ENCODE data around the gene EFTUD2.

The EFTUD2 gene

GRCh38 chr17:44905006-44906000 lies 6.1 kb upstream of the EFTUD2 start:
- H3K14ac ChIP-seq (ENCODE audit: low read length) = no peak overlapping the region
- no peak overlapping the region for H3K4me2 ChIP-seq (ENCODE audit: low read length)
- H3K27ac ChIP-seq (ENCODE audit: low read depth, low read length) = no peak overlapping the region
- H2BK12ac ChIP-seq (ENCODE audit: low read length) = no peak overlapping the region
- no peaks in the 10 kb centered on the region for H3K27me3 ChIP-seq (ENCODE audit: insufficient read depth, low read length)
- H3K9ac ChIP-seq (ENCODE audit: low read length) = no peak overlapping the region
- H3K36me3 ChIP-seq (ENCODE audit: control insufficient read depth in 1 of 2, insufficient read depth in 2 of 2, low read length in 2 of 2) = no peaks in the 10 kb centered on the region
- no peak overlapping the region for H3K23ac ChIP-seq (ENCODE audit: low read length)
- H3K9me3 ChIP-seq (ENCODE audit: insufficient read depth, low read depth, low read length) = no peaks in the 10 kb centered on the region
- no peak overlapping the region for H4K12ac ChIP-seq (ENCODE audit: low read depth, low read length)
- no peaks in the 10 kb centered on the region for H3K79me1 ChIP-seq (ENCODE audit: low read length)
- no peak overlapping the region for H4K8ac ChIP-seq (ENCODE audit: low read depth, low read length)
- no peaks in the 10 kb centered on the region for H3K79me2 ChIP-seq (ENCODE audit: control insufficient read depth, insufficient read depth, low read length, poor library complexity)
- H3K4me3 ChIP-seq (ENCODE audit: low read depth, low read length) = no peak overlapping the region
- no peak overlapping the region for H2BK120ac ChIP-seq (ENCODE audit: insufficient read depth, low read length, poor library complexity)
- H2BK5ac ChIP-seq (ENCODE audit: low read depth, low read length, poor library complexity) = no peak overlapping the region
- H4K91ac ChIP-seq (ENCODE audit: low read depth, low read length) = no peak overlapping the region
- peaks cover 0 to 5% of the 10 kb centered on the region in 2 experiments for H3K4me1 ChIP-seq (ENCODE audit: control insufficient read depth in 1 of 2, insufficient read depth in 2 of 2, low read length in 2 of 2)
- no CpG with 5 or more reads among the region's 9 CpGs for WGBS (ENCODE audit: extremely low coverage, insufficient coverage, insufficient read length)
- H2AK5ac ChIP-seq (ENCODE audit: low read length) = no peak overlapping the region
- H2AFZ ChIP-seq (ENCODE audit: insufficient read depth, low read length, poor library complexity) = no peak overlapping the region
- no peak overlapping the region for H3K4ac ChIP-seq (ENCODE audit: low read depth, low read length)
- H3K18ac ChIP-seq (ENCODE audit: low read length) = no peak overlapping the region
- no peak for DNase-seq

- H2BK5ac ChIP-seq (ENCODE audit: low read depth, low read length, poor library complexity) = no peak overlapping the region
- H3K23ac ChIP-seq (ENCODE audit: low read length) = no peak overlapping the region
- no peak overlapping the region for H4K91ac ChIP-seq (ENCODE audit: low read depth, low read length)
- no peak overlapping the region for H2BK120ac ChIP-seq (ENCODE audit: insufficient read depth, low read length, poor library complexity)
- no peak overlapping the region for H4K8ac ChIP-seq (ENCODE audit: low read depth, low read length)
- H3K27ac ChIP-seq (ENCODE audit: low read depth, low read length) = no peak overlapping the region
- H4K12ac ChIP-seq (ENCODE audit: low read depth, low read length) = no peak overlapping the region
- H3K4me1 ChIP-seq (ENCODE audit: control insufficient read depth in 1 of 2, insufficient read depth in 2 of 2, low read length in 2 of 2) = peaks cover 2 to 5% of the 10 kb centered on the region in 2 experiments
- H3K14ac ChIP-seq (ENCODE audit: low read length) = no peak overlapping the region
- no peak overlapping the region for H3K18ac ChIP-seq (ENCODE audit: low read length)
- no peak overlapping the region for H3K9ac ChIP-seq (ENCODE audit: low read length)
- no peak overlapping the region for H2AK5ac ChIP-seq (ENCODE audit: low read length)
- DNase-seq = no peak
- no peak overlapping the region for H3K4me2 ChIP-seq (ENCODE audit: low read length)
- H3K79me2 ChIP-seq (ENCODE audit: control insufficient read depth, insufficient read depth, low read length, poor library complexity) = peaks cover 1% of the 10 kb centered on the region
- H3K79me1 ChIP-seq (ENCODE audit: low read length) = peaks cover 3% of the 10 kb centered on the region
- no peaks in the 10 kb centered on the region for H3K36me3 ChIP-seq (ENCODE audit: control insufficient read depth in 1 of 2, insufficient read depth in 2 of 2, low read length in 2 of 2)
- no peak overlapping the region for H2AFZ ChIP-seq (ENCODE audit: insufficient read depth, low read length, poor library complexity)
- H3K4me3 ChIP-seq (ENCODE audit: low read depth, low read length) = no peak overlapping the region
- H3K4ac ChIP-seq (ENCODE audit: low read depth, low read length) = no peak overlapping the region
- no peaks in the 10 kb centered on the region for H3K27me3 ChIP-seq (ENCODE audit: insufficient read depth, low read length)
- no peaks in the 10 kb centered on the region for H3K9me3 ChIP-seq (ENCODE audit: insufficient read depth, low read depth, low read length)
- no peak overlapping the region for H2BK12ac ChIP-seq (ENCODE audit: low read length)
- WGBS (ENCODE audit: extremely low coverage, insufficient coverage, insufficient read length) = no CpG with 5 or more reads among the region's 35 CpGs
Measured at GRCh38 chr17:44904001-44904984, 5.0 kb upstream of the EFTUD2 start.

GRCh38 chr17:44903012-44903685 lies 3.9 kb upstream of the EFTUD2 start:
- Histone ChIP-seq H4K8ac (ENCODE audit: low read depth, low read length) (no peak overlapping the region), H3K18ac (ENCODE audit: low read length) (no peak overlapping the region), H3K23ac (ENCODE audit: low read length) (no peak overlapping the region), H2BK12ac (ENCODE audit: low read length) (no peak overlapping the region), H3K4me2 (ENCODE audit: low read length) (no peak overlapping the region), H2AK5ac (ENCODE audit: low read length) (no peak overlapping the region), H3K27me3 (ENCODE audit: insufficient read depth, low read length) (no peaks in the 10 kb centered on the region), H3K36me3 (ENCODE audit: control insufficient read depth in 1 of 2, insufficient read depth in 2 of 2, low read length in 2 of 2) (no peaks in the 10 kb centered on the region), H2AFZ (ENCODE audit: insufficient read depth, low read length, poor library complexity) (no peak overlapping the region), H3K4me1 (ENCODE audit: control insufficient read depth in 1 of 2, insufficient read depth in 2 of 2, low read length in 2 of 2) (peaks cover 2 to 8% of the 10 kb centered on the region in 2 experiments), H3K27ac (ENCODE audit: low read depth, low read length) (no peak overlapping the region), H3K4ac (ENCODE audit: low read depth, low read length) (no peak overlapping the region), H3K14ac (ENCODE audit: low read length) (no peak overlapping the region), H4K91ac (ENCODE audit: low read depth, low read length) (no peak overlapping the region), H3K79me2 (ENCODE audit: control insufficient read depth, insufficient read depth, low read length, poor library complexity) (peaks cover 1% of the 10 kb centered on the region), H3K9me3 (ENCODE audit: insufficient read depth, low read depth, low read length) (no peaks in the 10 kb centered on the region), H3K79me1 (ENCODE audit: low read length) (peaks cover 6% of the 10 kb centered on the region), H2BK120ac (ENCODE audit: insufficient read depth, low read length, poor library complexity) (no peak overlapping the region), H3K9ac (ENCODE audit: low read length) (no peak overlapping the region), H2BK5ac (ENCODE audit: low read depth, low read length, poor library complexity) (no peak overlapping the region), H3K4me3 (ENCODE audit: low read depth, low read length) (no peak overlapping the region), H4K12ac (ENCODE audit: low read depth, low read length) (no peak overlapping the region)
- DNase-seq = no peak
- WGBS (ENCODE audit: extremely low coverage, insufficient coverage, insufficient read length) = no CpG with 5 or more reads among the region's 8 CpGs
